ENCODE results near the gene TPRX1. TPM values are rescaled to one million over a fixed set of nuclear protein-coding genes. Genes with fewer than 3 reads are reported as not detected.
A peak's percentile ranks its signal among the peaks of the same experiment; 100 is the strongest.
"Not testable (repeated sequence)": the region's sequence is repeated elsewhere in the genome, so short reads cannot be mapped to it uniquely, and the experiment has no call there.

TPRX1 gene
- total and polyA plus RNA-seq, 2 donors (not counting 1 experiment from before 2014, with no cell fraction given): not detected

DNA sequence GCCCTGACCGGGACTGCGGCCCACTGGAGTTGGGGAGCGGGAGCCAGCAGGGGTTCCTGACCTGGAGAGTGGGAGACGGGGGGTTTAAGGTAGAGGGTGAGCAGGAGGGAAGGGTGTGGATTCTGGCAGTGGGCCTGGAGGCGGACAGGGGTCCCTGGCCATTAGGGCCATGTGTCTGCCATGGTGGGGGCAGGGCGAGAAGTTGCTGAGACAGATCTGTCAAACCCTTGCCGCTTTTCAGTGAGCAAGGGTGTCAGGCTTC lies 38.1 kb downstream of the TPRX1 start:
- 97% methylated on average over 6 of the region's 7 CpGs for WGBS (ENCODE audit: insufficient coverage)
- Mint-ChIP-seq H3K4me1 (no peaks in the 10 kb centered on the region), H3K9me3 (ENCODE audit: insufficient read depth) (no peaks in the 10 kb centered on the region), H3K27me3 (no peaks in the 10 kb centered on the region), H3K27ac (no peak overlapping the region), H3K4me3 (no peak overlapping the region)
- H3K4me3 ChIP-seq (ENCODE audit: control extremely low read depth in 1 of 5, extremely low read depth in 1 of 5, insufficient read depth in 1 of 5, low read depth in 2 of 5, low read length in 4 of 5): no peak overlapping the region
- H3K79me2 ChIP-seq (ENCODE audit: control insufficient read depth, insufficient read depth, low read length): no peaks in the 10 kb centered on the region
- no peak for DNase-seq
- no peaks in the 10 kb centered on the region for H3K36me3 ChIP-seq (replicated peaks in 1 of 2; ENCODE audit: control extremely low read depth in 1 of 2, control insufficient read depth in 1 of 2, extremely low read depth in 1 of 2, insufficient read depth in 2 of 2, low read length in 1 of 2)
- POLR2A ChIA-PET: no interaction called here
- CTCF ChIA-PET: interaction anchor here (5.8 kb wide), 1 partner anchor 23 kb away, joined by 43 read pairs; no protein-coding TSS in a partner anchor
- H3K4me2 ChIP-seq (replicated peaks; ENCODE audit: low read depth, low read length, poor library complexity, severe bottlenecking): no peak overlapping the region
- no peaks in the 10 kb centered on the region for H3K27me3 ChIP-seq (replicated peaks in 1 of 4; ENCODE audit: control extremely low read depth in 1 of 4, control insufficient read depth in 3 of 4, insufficient read depth in 4 of 4, low read length in 3 of 4)
- no peak overlapping the region for H3K9ac ChIP-seq (ENCODE audit: low read length)
- H3K4me1 ChIP-seq (ENCODE audit: control insufficient read depth in 2 of 2, insufficient read depth in 2 of 2, low read length in 2 of 2): no peaks in the 10 kb centered on the region
- TF ChIP-seq, protein P1, sequence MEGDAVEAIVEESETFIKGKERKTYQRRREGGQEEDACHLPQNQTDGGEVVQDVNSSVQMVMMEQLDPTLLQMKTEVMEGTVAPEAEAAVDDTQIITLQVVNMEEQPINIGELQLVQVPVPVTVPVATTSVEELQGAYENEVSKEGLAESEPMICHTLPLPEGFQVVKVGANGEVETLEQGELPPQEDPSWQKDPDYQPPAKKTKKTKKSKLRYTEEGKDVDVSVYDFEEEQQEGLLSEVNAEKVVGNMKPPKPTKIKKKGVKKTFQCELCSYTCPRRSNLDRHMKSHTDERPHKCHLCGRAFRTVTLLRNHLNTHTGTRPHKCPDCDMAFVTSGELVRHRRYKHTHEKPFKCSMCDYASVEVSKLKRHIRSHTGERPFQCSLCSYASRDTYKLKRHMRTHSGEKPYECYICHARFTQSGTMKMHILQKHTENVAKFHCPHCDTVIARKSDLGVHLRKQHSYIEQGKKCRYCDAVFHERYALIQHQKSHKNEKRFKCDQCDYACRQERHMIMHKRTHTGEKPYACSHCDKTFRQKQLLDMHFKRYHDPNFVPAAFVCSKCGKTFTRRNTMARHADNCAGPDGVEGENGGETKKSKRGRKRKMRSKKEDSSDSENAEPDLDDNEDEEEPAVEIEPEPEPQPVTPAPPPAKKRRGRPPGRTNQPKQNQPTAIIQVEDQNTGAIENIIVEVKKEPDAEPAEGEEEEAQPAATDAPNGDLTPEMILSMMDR (IDR thresholded peaks at IDR 0.05): no peak
- no peak for TF ChIP-seq EZH2 (IDR thresholded peaks at IDR 0.05; ENCODE audit: borderline replicate concordance, insufficient read depth, low read depth, low read length, poor library complexity, severe bottlenecking)
- intact Hi-C loops (cut with micrococcal nuclease): loop anchor here (1.0 kb wide), 1 partner anchor 22 kb away; no protein-coding TSS in a partner anchor
- H3K9me3 ChIP-seq (ENCODE audit: control extremely low read depth in 1 of 3, control insufficient read depth in 2 of 3, insufficient read depth in 1 of 3, low read length in 2 of 3): no peaks in the 10 kb centered on the region
- no peak overlapping the region for H2AFZ ChIP-seq (ENCODE audit: insufficient read depth, low read depth, low read length, poor library complexity, severe bottlenecking)
- no peak for ATAC-seq (ENCODE audit: low read depth)
- H4K20me1 ChIP-seq (ENCODE audit: control insufficient read depth, insufficient read depth, low read length, poor library complexity, severe bottlenecking): no peaks in the 10 kb centered on the region
- no peak overlapping the region for H3K27ac ChIP-seq (ENCODE audit: low read length in 2 of 2)

DNA sequence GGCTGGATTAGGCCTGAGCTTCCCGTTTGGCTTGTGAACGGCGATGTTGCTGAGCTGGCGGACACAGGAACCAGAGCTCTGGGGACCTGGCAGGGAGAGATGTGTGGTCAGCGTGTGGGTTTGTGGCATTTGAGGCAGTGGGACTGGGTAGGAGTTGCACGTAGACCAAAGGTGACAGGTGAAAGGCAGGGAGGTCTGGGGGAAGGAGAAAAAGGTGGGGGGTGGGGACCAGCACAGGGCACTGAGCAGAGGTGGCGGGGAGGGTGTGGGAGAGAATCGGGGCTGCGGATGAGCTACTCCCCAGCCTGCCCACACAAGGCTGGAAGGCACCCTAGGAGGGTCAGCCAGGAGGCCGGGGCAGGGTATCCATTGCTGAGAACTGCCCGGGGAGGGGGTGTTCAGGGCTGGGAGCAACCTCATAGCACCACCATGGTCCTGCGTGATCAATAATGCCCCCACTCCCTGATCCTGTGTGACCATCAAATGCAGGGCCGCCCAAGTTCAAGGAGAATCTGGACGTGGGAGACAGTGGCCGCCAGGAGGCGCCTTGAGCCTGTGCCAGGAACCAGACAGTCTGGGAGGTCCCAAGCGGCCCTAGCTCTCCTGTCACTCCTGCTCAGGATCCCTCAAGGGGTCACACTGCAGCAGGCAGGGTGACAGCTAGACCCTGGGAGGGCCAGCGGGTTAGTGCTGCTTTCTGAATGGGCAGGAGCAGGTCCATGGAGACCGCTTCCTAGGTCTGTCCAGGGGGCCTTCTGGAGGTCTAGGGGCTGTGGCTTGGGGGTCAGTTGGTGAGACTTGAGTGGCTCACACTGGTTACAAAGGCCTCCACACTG lies 38.6 kb downstream of the TPRX1 start:
- Mint-ChIP-seq H3K27ac (no peak overlapping the region), H3K9me3 (ENCODE audit: insufficient read depth) (no peaks in the 10 kb centered on the region), H3K4me1 (no peaks in the 10 kb centered on the region), H3K27me3 (no peaks in the 10 kb centered on the region), H3K4me3 (no peak overlapping the region)
- Histone ChIP-seq H2AFZ (ENCODE audit: insufficient read depth, low read depth, low read length, poor library complexity, severe bottlenecking) (no peak overlapping the region), H3K36me3 (replicated peaks in 1 of 2; ENCODE audit: control extremely low read depth in 1 of 2, control insufficient read depth in 1 of 2, extremely low read depth in 1 of 2, insufficient read depth in 2 of 2, low read length in 1 of 2) (no peaks in the 10 kb centered on the region), H4K20me1 (ENCODE audit: control insufficient read depth, insufficient read depth, low read length, poor library complexity, severe bottlenecking) (no peaks in the 10 kb centered on the region), H3K4me3 (ENCODE audit: control extremely low read depth in 1 of 5, extremely low read depth in 1 of 5, insufficient read depth in 1 of 5, low read depth in 2 of 5, low read length in 4 of 5) (no peak overlapping the region), H3K4me1 (ENCODE audit: control insufficient read depth in 2 of 2, insufficient read depth in 2 of 2, low read length in 2 of 2) (no peaks in the 10 kb centered on the region), H3K79me2 (ENCODE audit: control insufficient read depth, insufficient read depth, low read length) (no peaks in the 10 kb centered on the region), H3K27ac (ENCODE audit: low read length in 2 of 2) (no peak overlapping the region), H3K9me3 (ENCODE audit: control extremely low read depth in 1 of 3, control insufficient read depth in 2 of 3, insufficient read depth in 1 of 3, low read length in 2 of 3) (no peaks in the 10 kb centered on the region), H3K27me3 (replicated peaks in 1 of 4; ENCODE audit: control extremely low read depth in 1 of 4, control insufficient read depth in 3 of 4, insufficient read depth in 4 of 4, low read length in 3 of 4) (no peaks in the 10 kb centered on the region), H3K9ac (ENCODE audit: low read length) (no peak overlapping the region), H3K4me2 (replicated peaks; ENCODE audit: low read depth, low read length, poor library complexity, severe bottlenecking) (no peak overlapping the region)
- POLR2A ChIA-PET: interaction anchor here (0.7 kb wide), 1 partner anchor 906 kb away, joined by 4 read pairs; no protein-coding TSS in a partner anchor
- intact Hi-C loops (cut with micrococcal nuclease): loop anchor here (1.0 kb wide), 1 partner anchor 23 kb away; no protein-coding TSS in a partner anchor
- 67% methylated on average over 18 of the region's 19 CpGs for WGBS (ENCODE audit: insufficient coverage)
- peak; percentile 57 for DNase-seq
- peak; percentile 45 for ATAC-seq (ENCODE audit: low read depth)
- TF ChIP-seq, protein P1 (IDR thresholded peaks at IDR 0.05): peak; percentile 57
- TF ChIP-seq EZH2 (IDR thresholded peaks at IDR 0.05; ENCODE audit: borderline replicate concordance, insufficient read depth, low read depth, low read length, poor library complexity, severe bottlenecking): no peak
- CTCF ChIA-PET: interaction anchor here (5.8 kb wide), 1 partner anchor 24 kb away, joined by 43 read pairs; no protein-coding TSS in a partner anchor

DNA sequence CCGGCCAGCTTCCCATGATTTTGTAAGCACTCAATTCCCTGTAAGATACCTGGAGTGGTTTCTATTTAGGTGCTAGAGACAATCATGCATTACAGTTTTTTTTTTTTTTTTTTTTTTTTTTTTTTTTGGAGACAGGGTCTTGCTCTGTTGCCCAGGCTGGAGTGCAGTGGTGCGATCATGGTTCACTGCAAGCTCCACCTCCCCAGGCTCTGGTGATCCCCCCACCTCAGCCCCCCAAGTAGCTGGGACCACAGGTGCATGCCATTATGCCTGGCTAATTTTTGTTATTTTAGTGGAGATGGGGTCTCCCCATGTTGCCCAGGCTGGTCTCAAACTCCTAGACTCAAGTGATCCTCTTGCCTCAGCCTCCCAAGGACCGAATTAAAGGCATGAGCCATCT lies 39.6 kb downstream of the TPRX1 start:
- H3K27ac Mint-ChIP-seq; H3K79me2 ChIP-seq (ENCODE audit: control insufficient read depth, insufficient read depth, low read length); H3K4me3 ChIP-seq (ENCODE audit: control extremely low read depth in 1 of 5, extremely low read depth in 1 of 5, insufficient read depth in 1 of 5, low read depth in 2 of 5, low read length in 4 of 5); H2AFZ ChIP-seq (ENCODE audit: insufficient read depth, low read depth, low read length, poor library complexity, severe bottlenecking); H3K4me1 Mint-ChIP-seq; H3K27ac ChIP-seq (ENCODE audit: low read length in 2 of 2); DNase-seq; H3K4me1 ChIP-seq (ENCODE audit: control insufficient read depth in 2 of 2, insufficient read depth in 2 of 2, low read length in 2 of 2); H3K9me3 Mint-ChIP-seq (ENCODE audit: insufficient read depth); POLR2A ChIA-PET; H3K4me2 ChIP-seq (replicated peaks; ENCODE audit: low read depth, low read length, poor library complexity, severe bottlenecking); H4K20me1 ChIP-seq (ENCODE audit: control insufficient read depth, insufficient read depth, low read length, poor library complexity, severe bottlenecking); H3K9me3 ChIP-seq (ENCODE audit: control extremely low read depth in 1 of 3, control insufficient read depth in 2 of 3, insufficient read depth in 1 of 3, low read length in 2 of 3); H3K27me3 ChIP-seq (replicated peaks in 1 of 4; ENCODE audit: control extremely low read depth in 1 of 4, control insufficient read depth in 3 of 4, insufficient read depth in 4 of 4, low read length in 3 of 4); H3K4me3 Mint-ChIP-seq; intact Hi-C loops (cut with micrococcal nuclease); ATAC-seq (ENCODE audit: low read depth); H3K36me3 ChIP-seq (replicated peaks in 1 of 2; ENCODE audit: control extremely low read depth in 1 of 2, control insufficient read depth in 1 of 2, extremely low read depth in 1 of 2, insufficient read depth in 2 of 2, low read length in 1 of 2); H3K27me3 Mint-ChIP-seq; H3K9ac ChIP-seq (ENCODE audit: low read length): not testable (repeated sequence)
- CTCF ChIA-PET: interaction anchor here (5.8 kb wide), 1 partner anchor 25 kb away, joined by 43 read pairs; no protein-coding TSS in a partner anchor
- WGBS (ENCODE audit: insufficient coverage): 100% methylated on average over 1 of the region's 3 CpGs

Data from B cell (primary cell).